ENCODE results near the gene TSPAN3.

TSPAN3 gene

GRCh38 chr15:77033417-77033728 is 37.5 kb downstream of the TSPAN3 start:
- Histone ChIP-seq H3K9ac (ENCODE audit: insufficient read length, low read depth) (no peak overlapping the region), H3K9me3 (ENCODE audit: insufficient read depth, low read length) (no peaks in the 10 kb centered on the region; the same call in 1 of the 2 replicates), H3K4me3 (ENCODE audit: insufficient read length, low read depth) (no peak overlapping the region), H3K36me3 (ENCODE audit: insufficient read depth, insufficient read length, low read length) (peaks cover 23% of the 10 kb centered on the region), H3K27me3 (ENCODE audit: insufficient read depth, insufficient read length) (no peaks in the 10 kb centered on the region), H3K4me1 (ENCODE audit: insufficient read depth, insufficient read length) (peaks cover 39% of the 10 kb centered on the region)
- TF ChIP-seq SUZ12 (IDR thresholded peaks at IDR 0.05; ENCODE audit: extremely low read depth, insufficient read depth, insufficient read length) (no peak), YY1 (IDR thresholded peaks at IDR 0.05; ENCODE audit: insufficient read depth, insufficient read length) (no peak), ZNF274 (IDR thresholded peaks at IDR 0.05; ENCODE audit: low read depth, low read length) (no peak)
- no peak for DNase-seq (ENCODE audit: low read depth, low spot score)

- TF ChIP-seq ZNF274 (IDR thresholded peaks at IDR 0.05; ENCODE audit: low read depth, low read length) (no peak), YY1 (IDR thresholded peaks at IDR 0.05; ENCODE audit: insufficient read depth, insufficient read length) (no peak), SUZ12 (IDR thresholded peaks at IDR 0.05; ENCODE audit: extremely low read depth, insufficient read depth, insufficient read length) (no peak)
- no peak overlapping the region for H3K4me3 ChIP-seq (ENCODE audit: insufficient read length, low read depth)
- no peak overlapping the region for H3K9ac ChIP-seq (ENCODE audit: insufficient read length, low read depth)
- H3K36me3 ChIP-seq (ENCODE audit: insufficient read depth, insufficient read length, low read length): peaks cover 21% of the 10 kb centered on the region
- no peak for DNase-seq (ENCODE audit: low read depth, low spot score)
- H3K4me1 ChIP-seq (ENCODE audit: insufficient read depth, insufficient read length): peaks cover 39% of the 10 kb centered on the region
- H3K9me3 ChIP-seq (ENCODE audit: insufficient read depth, low read length): no peaks in the 10 kb centered on the region; the same call in 1 of the 2 replicates
- no peaks in the 10 kb centered on the region for H3K27me3 ChIP-seq (ENCODE audit: insufficient read depth, insufficient read length)
These were observed 38.1 kb downstream of the TSPAN3 start for GRCh38 chr15:77032647-77033416.

- no peak for TF ChIP-seq YY1 (IDR thresholded peaks at IDR 0.05; ENCODE audit: insufficient read depth, insufficient read length)
- no peak for TF ChIP-seq SUZ12 (IDR thresholded peaks at IDR 0.05; ENCODE audit: extremely low read depth, insufficient read depth, insufficient read length)
- TF ChIP-seq ZNF274 (IDR thresholded peaks at IDR 0.05; ENCODE audit: low read depth, low read length): no peak
- DNase-seq (ENCODE audit: low read depth, low spot score): no peak
These were observed 38.8 kb downstream of the TSPAN3 start for GRCh38 chr15:77032052-77032646.

GRCh38 chr15:77031376-77032050 is 39.4 kb downstream of the TSPAN3 start:
- peaks cover 8% of the 10 kb centered on the region for H3K36me3 ChIP-seq (ENCODE audit: insufficient read depth, insufficient read length, low read length)
- no peaks in the 10 kb centered on the region for H3K9me3 ChIP-seq (ENCODE audit: insufficient read depth, low read length)
- peak overlapping the region; percentile 36 for H3K9ac ChIP-seq (ENCODE audit: insufficient read length, low read depth)
- H3K4me1 ChIP-seq (ENCODE audit: insufficient read depth, insufficient read length): peaks cover 43% of the 10 kb centered on the region
- no peaks in the 10 kb centered on the region for H3K27me3 ChIP-seq (ENCODE audit: insufficient read depth, insufficient read length)
- TF ChIP-seq ZNF274 (IDR thresholded peaks at IDR 0.05; ENCODE audit: low read depth, low read length): no peak
- TF ChIP-seq SUZ12 (IDR thresholded peaks at IDR 0.05; ENCODE audit: extremely low read depth, insufficient read depth, insufficient read length): no peak
- no peak for TF ChIP-seq YY1 (IDR thresholded peaks at IDR 0.05; ENCODE audit: insufficient read depth, insufficient read length)
- no peak for DNase-seq (ENCODE audit: low read depth, low spot score)
- no peak overlapping the region for H3K4me3 ChIP-seq (ENCODE audit: insufficient read length, low read depth)

More at GRCh38 chr15:77032052-77032646, 38.8 kb downstream of the TSPAN3 start:
- Histone ChIP-seq H3K36me3 (ENCODE audit: insufficient read depth, insufficient read length, low read length) (peaks cover 15% of the 10 kb centered on the region), H3K9ac (ENCODE audit: insufficient read length, low read depth) (no peak overlapping the region), H3K4me1 (ENCODE audit: insufficient read depth, insufficient read length) (peaks cover 39% of the 10 kb centered on the region), H3K9me3 (ENCODE audit: insufficient read depth, low read length) (no peaks in the 10 kb centered on the region), H3K4me3 (ENCODE audit: insufficient read length, low read depth) (no peak overlapping the region), H3K27me3 (ENCODE audit: insufficient read depth, insufficient read length) (no peaks in the 10 kb centered on the region)

GRCh38 chr15:77030928-77031375 is 40.0 kb downstream of the TSPAN3 start:
- H3K27me3 ChIP-seq (ENCODE audit: insufficient read depth, insufficient read length): no peaks in the 10 kb centered on the region
- peaks cover 43% of the 10 kb centered on the region for H3K4me1 ChIP-seq (ENCODE audit: insufficient read depth, insufficient read length)
- TF ChIP-seq YY1 (IDR thresholded peaks at IDR 0.05; ENCODE audit: insufficient read depth, insufficient read length): no peak
- no peak for TF ChIP-seq ZNF274 (IDR thresholded peaks at IDR 0.05; ENCODE audit: low read depth, low read length)
- no peak for TF ChIP-seq SUZ12 (IDR thresholded peaks at IDR 0.05; ENCODE audit: extremely low read depth, insufficient read depth, insufficient read length)
- no peaks in the 10 kb centered on the region for H3K9me3 ChIP-seq (ENCODE audit: insufficient read depth, low read length)
- no peak for DNase-seq (ENCODE audit: low read depth, low spot score)
- no peak overlapping the region for H3K4me3 ChIP-seq (ENCODE audit: insufficient read length, low read depth)
- H3K9ac ChIP-seq (ENCODE audit: insufficient read length, low read depth): peak overlapping the region; percentile 36
- H3K36me3 ChIP-seq (ENCODE audit: insufficient read depth, insufficient read length, low read length): peaks cover 3% of the 10 kb centered on the region

GRCh38 chr15:77030048-77030927 is 40.6 kb downstream of the TSPAN3 start:
- Histone ChIP-seq H3K27me3 (ENCODE audit: insufficient read depth, insufficient read length) (no peaks in the 10 kb centered on the region), H3K9me3 (ENCODE audit: insufficient read depth, low read length) (no peaks in the 10 kb centered on the region), H3K36me3 (ENCODE audit: insufficient read depth, insufficient read length, low read length) (no peaks in the 10 kb centered on the region), H3K4me1 (ENCODE audit: insufficient read depth, insufficient read length) (peaks cover 44% of the 10 kb centered on the region), H3K4me3 (ENCODE audit: insufficient read length, low read depth) (no peak overlapping the region), H3K9ac (ENCODE audit: insufficient read length, low read depth) (peak overlapping the region; percentile 36)
- TF ChIP-seq SUZ12 (IDR thresholded peaks at IDR 0.05; ENCODE audit: extremely low read depth, insufficient read depth, insufficient read length): no peak
- no peak for TF ChIP-seq YY1 (IDR thresholded peaks at IDR 0.05; ENCODE audit: insufficient read depth, insufficient read length)
- no peak for TF ChIP-seq ZNF274 (IDR thresholded peaks at IDR 0.05; ENCODE audit: low read depth, low read length)
- DNase-seq (ENCODE audit: low read depth, low spot score): no peak

Data from NT2/D1 (cell line).